Sigmoid colon (tissue), 4 donors: ENCODE data around the gene MAGI2.

Source experiments
- EP300 ChIP-seq, 4 donors: sonication (generic); formaldehyde crosslinking; IDR thresholded peaks; one replicate each; pipeline ENCODE4 v1.6.1; 2017; ENCODE audit warnings: antibody characterized with exemption in 4 of 4
- POLR2A ChIP-seq, 2 donors: fragments of 450-650 bp; IDR thresholded peaks; one replicate each; pipeline ENCODE4 v1.6.1; 2016; ENCODE audit warnings: antibody characterized with exemption in 2 of 2, mild to moderate bottlenecking in 2 of 2, moderate library complexity in 2 of 2
- POLR2AphosphoS5 ChIP-seq, 4 donors: sonication (generic); formaldehyde crosslinking; IDR thresholded peaks; one replicate each; pipeline ENCODE4 v1.6.1; 2017; ENCODE audit warnings: antibody characterized with exemption in 4 of 4
- TF ChIP-seq, protein P1 (sequence below), 4 experiments: fragments of 450-650 bp in 3 of 4; fragments of 200-600 bp in 1 of 4; IDR thresholded peaks; one replicate each; pipeline ENCODE4 v1.5.1; 2016 to 2019; ENCODE audit warnings: antibody characterized with exemption in 4 of 4, mild to moderate bottlenecking in 3 of 4, moderate library complexity in 2 of 4

DNA sequence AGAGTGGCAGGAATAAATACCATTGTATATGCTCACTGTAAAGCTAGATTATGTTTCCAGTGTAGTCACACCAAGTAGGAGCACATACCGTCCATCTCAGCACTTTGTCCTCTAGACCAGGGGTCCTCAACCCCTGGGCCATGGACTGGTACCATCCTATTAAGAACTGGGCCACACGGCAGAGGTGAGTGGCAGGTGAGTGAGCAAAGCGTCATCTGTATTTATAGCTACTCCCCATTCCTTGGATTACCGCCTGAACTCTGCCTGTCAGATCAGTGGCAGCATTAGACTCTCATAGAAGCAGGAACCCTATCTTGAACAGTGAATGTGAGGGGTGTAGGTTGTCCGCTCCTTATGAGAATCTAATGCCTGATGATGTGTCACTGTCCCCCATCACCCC is 735.3 kb downstream of the MAGI2 start:
- TF ChIP-seq POLR2A (IDR thresholded peaks at IDR 0.05) (no peak), POLR2AphosphoS5 (IDR thresholded peaks at IDR 0.05) (no peak), EP300 (IDR thresholded peaks at IDR 0.05) (no peak)
- TF ChIP-seq, protein P1, sequence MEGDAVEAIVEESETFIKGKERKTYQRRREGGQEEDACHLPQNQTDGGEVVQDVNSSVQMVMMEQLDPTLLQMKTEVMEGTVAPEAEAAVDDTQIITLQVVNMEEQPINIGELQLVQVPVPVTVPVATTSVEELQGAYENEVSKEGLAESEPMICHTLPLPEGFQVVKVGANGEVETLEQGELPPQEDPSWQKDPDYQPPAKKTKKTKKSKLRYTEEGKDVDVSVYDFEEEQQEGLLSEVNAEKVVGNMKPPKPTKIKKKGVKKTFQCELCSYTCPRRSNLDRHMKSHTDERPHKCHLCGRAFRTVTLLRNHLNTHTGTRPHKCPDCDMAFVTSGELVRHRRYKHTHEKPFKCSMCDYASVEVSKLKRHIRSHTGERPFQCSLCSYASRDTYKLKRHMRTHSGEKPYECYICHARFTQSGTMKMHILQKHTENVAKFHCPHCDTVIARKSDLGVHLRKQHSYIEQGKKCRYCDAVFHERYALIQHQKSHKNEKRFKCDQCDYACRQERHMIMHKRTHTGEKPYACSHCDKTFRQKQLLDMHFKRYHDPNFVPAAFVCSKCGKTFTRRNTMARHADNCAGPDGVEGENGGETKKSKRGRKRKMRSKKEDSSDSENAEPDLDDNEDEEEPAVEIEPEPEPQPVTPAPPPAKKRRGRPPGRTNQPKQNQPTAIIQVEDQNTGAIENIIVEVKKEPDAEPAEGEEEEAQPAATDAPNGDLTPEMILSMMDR (IDR thresholded peaks at IDR 0.05), result no peak
